GM12865 (cell line): Measurements from ENCODE around the gene ZFYVE19.

Experiments used
- DNase-seq: peaks from one replicate; pipeline ENCODE4 v3.0.0; 2010; ENCODE audit warnings: low read depth
- H3K4me3 ChIP-seq: 2 replicates; pipeline ENCODE4 v1.5.1; 2011; ENCODE audit warnings: mild to moderate bottlenecking, low read depth, low read length, control low read depth
- CTCF ChIP-seq: IDR thresholded peaks from 2 replicates; pipeline ENCODE4 v1.5.1; 2011; ENCODE audit warnings: low read length, control low read depth, low read depth, inconsistent platforms; ENCODE audit not compliant: insufficient read depth; ENCODE audit errors: missing control alignments

The ZFYVE19 gene

GRCh38 chr15:40826423-40827075 is 19.7 kb downstream of the ZFYVE19 start:
- no peak for DNase-seq
- TF ChIP-seq CTCF, result no peak
- no peak overlapping the region for H3K4me3 ChIP-seq

DNA sequence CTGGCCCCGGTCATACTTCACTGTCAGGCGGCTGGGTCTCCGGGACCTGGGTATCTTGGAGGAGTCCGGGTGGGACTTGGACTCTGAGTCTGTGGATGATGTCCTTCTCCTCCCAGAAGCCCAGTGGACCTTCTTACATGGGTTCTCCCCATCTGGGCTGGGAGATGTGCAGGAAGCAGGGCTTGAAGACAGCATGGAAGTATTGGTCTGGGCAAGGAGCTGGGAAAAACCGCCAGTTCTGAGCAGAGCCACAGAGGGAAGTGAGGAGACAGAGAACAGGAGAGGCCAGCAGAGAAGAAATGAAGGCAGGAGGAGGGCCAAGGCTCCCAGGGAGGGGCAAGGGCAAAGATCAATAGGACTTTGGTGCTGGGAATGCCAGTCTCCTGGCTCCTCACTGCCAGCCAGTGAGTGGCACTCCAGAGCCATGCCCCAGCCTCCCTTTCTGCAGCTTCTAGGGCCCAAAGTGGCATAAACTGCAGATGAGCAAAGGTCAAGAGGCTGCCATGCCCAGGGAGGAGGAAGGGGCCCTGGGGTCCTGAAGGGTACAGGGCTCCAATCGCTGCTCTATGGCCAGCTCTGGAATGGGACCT is 21.7 kb downstream of the ZFYVE19 start, which contains the start of gene PPP1R14D:
PPP1R14D (minus strand) TSS at position 262 of the 590 bp plus-strand sequence; CDS start at position 195, 67 bp downstream.
- no peak for DNase-seq
- TF ChIP-seq CTCF, result no peak
- H3K4me3 ChIP-seq, result no peak within 1 kb of the TSS

- no peak overlapping the region for H3K4me3 ChIP-seq
- TF ChIP-seq CTCF, result no peak
- no peak for DNase-seq
These were observed 22.2 kb downstream of the ZFYVE19 start for GRCh38 chr15:40829115-40829514.

- DNase-seq, result no peak
- no peak for TF ChIP-seq CTCF
- H3K4me3 ChIP-seq, result no peak overlapping the region
These were observed 24.0 kb downstream of the ZFYVE19 start for GRCh38 chr15:40830884-40831283.

- no peak overlapping the region for H3K4me3 ChIP-seq
- no peak for DNase-seq
- no peak for TF ChIP-seq CTCF
These were observed 25.0 kb downstream of the ZFYVE19 start for GRCh38 chr15:40831861-40832260.

DNA sequence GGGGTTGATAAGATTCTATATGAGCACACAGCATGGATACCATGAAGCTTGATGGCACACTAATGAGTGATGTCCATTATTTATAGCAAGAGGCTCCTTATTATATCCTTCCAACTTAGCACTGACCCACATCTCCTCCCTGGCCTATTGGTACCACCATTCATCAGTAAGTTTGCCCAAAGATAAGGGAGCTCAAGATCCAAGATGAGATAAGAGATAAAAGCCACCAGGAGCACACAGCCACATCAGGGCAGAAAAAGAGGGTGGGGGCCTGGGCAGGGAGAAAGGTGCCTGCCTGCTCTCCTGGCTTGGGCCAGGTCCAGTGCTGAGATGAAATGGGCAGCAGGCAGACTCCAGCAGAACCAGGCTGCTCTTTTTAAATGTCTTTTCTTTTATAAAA is 26.0 kb downstream of the ZFYVE19 start:
- TF ChIP-seq CTCF, result no peak
- no peak for DNase-seq
- no peak overlapping the region for H3K4me3 ChIP-seq

- TF ChIP-seq CTCF, result no peak
- H3K4me3 ChIP-seq, result no peak overlapping the region
- no peak for DNase-seq
These were observed 29.1 kb downstream of the ZFYVE19 start for GRCh38 chr15:40836020-40836419.
